HAP-1 (cell line): Measurements from ENCODE around the gene DPM3.
"Not testable (repeated sequence)": the region's sequence is repeated elsewhere in the genome, so short reads cannot be mapped to it uniquely, and the experiment has no call there.

Experiments
- DNase-seq, 2 experiments: peaks; one replicate each; pipeline ENCODE4 v3.0.0-alpha.2; 2016 to 2020; ENCODE audit warnings: low spot score in 2 of 2
- H3K27me3 ChIP-seq: fragments of 250-450 bp; sonication (Bioruptor Pico); 2 replicates; pipeline ENCODE4 v1.5.1; 2020; ENCODE audit warnings: low read depth, mild to moderate bottlenecking, moderate library complexity
- H3K36me3 ChIP-seq: fragments of 250-450 bp; sonication (Bioruptor Pico); replicated peaks from 2 replicates; pipeline ENCODE4 v1.5.1; 2020; ENCODE audit warnings: mild to moderate bottlenecking
- H3K4me1 ChIP-seq: fragments of 250-450 bp; sonication (Bioruptor Pico); 2 replicates; pipeline ENCODE4 v1.5.1; 2020; ENCODE audit warnings: mild to moderate bottlenecking
- H3K4me3 ChIP-seq: fragments of 250-450 bp; sonication (Bioruptor Pico); 2 replicates; pipeline ENCODE4 v1.5.1; 2020; ENCODE audit warnings: mild to moderate bottlenecking, moderate library complexity
- H3K9me3 ChIP-seq: fragments of 250-450 bp; sonication (Bioruptor Pico); 2 replicates; pipeline ENCODE4 v1.5.1; 2020; ENCODE audit warnings: mild to moderate bottlenecking, moderate library complexity
- in situ Hi-C: fragments of 300-500 bp; cut with MboI; formaldehyde crosslinking; loops from 3 replicates; pipeline ENCODE4 v1.14.3; 2020; ENCODE audit warnings: low sequenced_read_pairs, inconsistent platforms, mixed read lengths

Gene DPM3

GRCh38 chr1:155171836-155172731, 31.8 kb upstream of the DPM3 start:
- Histone ChIP-seq H3K4me3 (peak overlapping the region; percentile 71), H3K9me3 (no peaks in the 10 kb centered on the region), H3K27me3 (no peaks in the 10 kb centered on the region), H3K4me1 (no peaks in the 10 kb centered on the region; the same call in 1 of the 2 replicates), H3K36me3 (peaks cover 12% of the 10 kb centered on the region)
- in situ Hi-C loops: no loop called here
- DNase-seq: no peak

- no peak for DNase-seq
- no peaks in the 10 kb centered on the region for H3K27me3 ChIP-seq
- no peak overlapping the region for H3K4me3 ChIP-seq
- H3K4me1 ChIP-seq: no peaks in the 10 kb centered on the region; the same call in 1 of the 2 replicates
- H3K9me3 ChIP-seq: no peaks in the 10 kb centered on the region
- in situ Hi-C loops: no loop called here
- peaks cover 12% of the 10 kb centered on the region for H3K36me3 ChIP-seq
Observed at GRCh38 chr1:155170806-155171205, 30.5 kb upstream of the DPM3 start.

GRCh38 chr1:155170101-155170785, 29.9 kb upstream of the DPM3 start:
- Histone ChIP-seq H3K36me3 (peaks cover 12% of the 10 kb centered on the region), H3K4me1 (no peaks in the 10 kb centered on the region; the same call in 1 of the 2 replicates), H3K9me3 (no peaks in the 10 kb centered on the region), H3K4me3 (no peak overlapping the region), H3K27me3 (no peaks in the 10 kb centered on the region)
- no peak for DNase-seq
- in situ Hi-C loops: no loop called here

GRCh38 chr1:155169541-155169940, 29.2 kb upstream of the DPM3 start:
- H3K36me3 ChIP-seq: peaks cover 12% of the 10 kb centered on the region
- no peak for DNase-seq
- no peaks in the 10 kb centered on the region; the same call in 1 of the 2 replicates for H3K9me3 ChIP-seq
- in situ Hi-C loops: loop anchor here (5.0 kb wide), 1 partner anchor 77 kb away; no protein-coding TSS in a partner anchor
- no peak overlapping the region for H3K4me3 ChIP-seq
- no peaks in the 10 kb centered on the region for H3K27me3 ChIP-seq
- H3K4me1 ChIP-seq: no peaks in the 10 kb centered on the region; the same call in 1 of the 2 replicates

DNA sequence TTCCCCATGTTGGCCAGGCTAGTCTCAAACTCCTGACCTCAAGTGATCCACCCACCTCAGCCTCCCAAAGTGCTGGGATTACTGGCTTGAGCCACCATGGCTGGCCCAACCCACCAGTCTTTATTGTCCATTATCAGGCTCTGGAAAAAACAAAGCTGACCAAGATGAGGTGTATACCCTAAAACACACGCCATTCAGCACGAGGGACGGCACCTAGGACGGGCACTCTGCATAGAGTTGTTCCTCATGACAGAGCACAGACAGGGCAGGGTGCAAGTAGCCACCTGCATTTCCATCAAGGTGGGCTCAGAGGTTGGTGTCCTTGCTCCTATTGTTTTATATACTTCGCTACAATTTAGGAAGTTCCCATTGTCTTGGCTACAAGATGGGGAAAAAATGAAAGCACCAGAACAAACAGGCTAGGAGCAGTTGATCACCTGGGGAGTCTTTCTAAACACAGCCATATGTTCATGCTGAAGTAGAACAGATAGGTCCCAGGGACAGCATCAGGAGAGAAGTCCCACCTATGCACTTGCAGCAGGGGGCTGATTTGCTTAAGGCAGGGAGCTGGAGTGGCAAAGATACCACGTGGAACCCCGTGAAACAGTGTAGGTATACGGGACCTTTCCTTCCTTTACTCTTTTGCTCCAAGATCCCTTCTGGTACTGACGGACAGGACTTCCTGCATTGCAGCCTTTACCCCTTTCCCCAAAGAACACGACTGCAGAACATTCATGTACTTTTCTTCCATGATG, 28.3 kb upstream of the DPM3 start:
- in situ Hi-C loops: loop anchor here (5.0 kb wide), 1 partner anchor 76 kb away; no protein-coding TSS in a partner anchor
- Histone ChIP-seq H3K27me3 (no peaks in the 10 kb centered on the region), H3K9me3 (no peaks in the 10 kb centered on the region; the same call in 1 of the 2 replicates), H3K4me1 (no peaks in the 10 kb centered on the region), H3K4me3 (no peak overlapping the region), H3K36me3 (peaks cover 12% of the 10 kb centered on the region)
- DNase-seq: no peak

DNA sequence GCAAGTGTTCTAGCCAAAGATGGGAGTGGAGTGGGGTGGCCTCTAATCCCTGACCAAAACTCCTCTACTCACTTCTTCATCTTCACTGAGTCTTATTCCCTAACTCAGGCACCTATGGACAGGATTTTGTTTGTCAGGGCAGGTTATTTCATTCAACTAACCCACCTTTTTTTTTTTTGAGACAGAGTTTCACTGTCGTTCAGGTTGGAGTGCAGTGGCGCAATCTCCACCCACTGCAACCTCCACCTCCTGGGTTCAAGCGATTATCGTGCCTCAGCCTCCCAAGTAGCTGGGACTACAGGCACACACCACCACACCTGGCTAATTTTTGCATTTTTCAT, 27.7 kb upstream of the DPM3 start:
- H3K4me3 ChIP-seq, H3K27me3 ChIP-seq, H3K9me3 ChIP-seq, H3K4me1 ChIP-seq, DNase-seq: not testable (repeated sequence)
- H3K36me3 ChIP-seq: peaks cover 12% of the 10 kb centered on the region
- in situ Hi-C loops: loop anchor here (5.0 kb wide), 1 partner anchor 76 kb away; no protein-coding TSS in a partner anchor

GRCh38 chr1:155167166-155168104, 27.1 kb upstream of the DPM3 start:
- H3K36me3 ChIP-seq: peaks cover 12% of the 10 kb centered on the region
- in situ Hi-C loops: loop anchor here (5.0 kb wide), 1 partner anchor 75 kb away; no protein-coding TSS in a partner anchor
- H3K4me1 ChIP-seq: no peaks in the 10 kb centered on the region
- no peaks in the 10 kb centered on the region for H3K27me3 ChIP-seq
- peak overlapping the region; percentile 15 for H3K4me3 ChIP-seq
- DNase-seq: peak; percentile 78 to 94
- H3K9me3 ChIP-seq: no peaks in the 10 kb centered on the region; the same call in 1 of the 2 replicates

- Histone ChIP-seq H3K27me3 (no peaks in the 10 kb centered on the region), H3K36me3 (peaks cover 12% of the 10 kb centered on the region), H3K4me3 (no peak overlapping the region), H3K4me1 (no peaks in the 10 kb centered on the region), H3K9me3 (no peaks in the 10 kb centered on the region; the same call in 1 of the 2 replicates)
- in situ Hi-C loops: loop anchor here (5.0 kb wide), 1 partner anchor 74 kb away; no protein-coding TSS in a partner anchor
- no peak for DNase-seq
Observed at GRCh38 chr1:155166471-155167165, 26.3 kb upstream of the DPM3 start.

- H3K27me3 ChIP-seq: no peaks in the 10 kb centered on the region
- H3K4me1 ChIP-seq: no peaks in the 10 kb centered on the region
- in situ Hi-C loops: loop anchor here (5.0 kb wide), 1 partner anchor 74 kb away; no protein-coding TSS in a partner anchor
- peaks cover 11% of the 10 kb centered on the region for H3K36me3 ChIP-seq
- H3K9me3 ChIP-seq: no peaks in the 10 kb centered on the region; the same call in 1 of the 2 replicates
- no peak for DNase-seq
- H3K4me3 ChIP-seq: no peak overlapping the region
Observed at GRCh38 chr1:155166051-155166470, 25.7 kb upstream of the DPM3 start.

- not testable (repeated sequence) for H3K9me3 ChIP-seq, H3K27me3 ChIP-seq, DNase-seq, H3K4me3 ChIP-seq, H3K4me1 ChIP-seq, H3K36me3 ChIP-seq
- in situ Hi-C loops: loop anchor here (5.0 kb wide), 1 partner anchor 72 kb away; no protein-coding TSS in a partner anchor
Observed at GRCh38 chr1:155164625-155165024, 24.3 kb upstream of the DPM3 start.

- DNase-seq, H3K4me3 ChIP-seq, H3K27me3 ChIP-seq, H3K36me3 ChIP-seq, H3K4me1 ChIP-seq, in situ Hi-C loops, H3K9me3 ChIP-seq: not testable (repeated sequence)
Observed at GRCh38 chr1:155163785-155164184, 23.5 kb upstream of the DPM3 start.

DNA sequence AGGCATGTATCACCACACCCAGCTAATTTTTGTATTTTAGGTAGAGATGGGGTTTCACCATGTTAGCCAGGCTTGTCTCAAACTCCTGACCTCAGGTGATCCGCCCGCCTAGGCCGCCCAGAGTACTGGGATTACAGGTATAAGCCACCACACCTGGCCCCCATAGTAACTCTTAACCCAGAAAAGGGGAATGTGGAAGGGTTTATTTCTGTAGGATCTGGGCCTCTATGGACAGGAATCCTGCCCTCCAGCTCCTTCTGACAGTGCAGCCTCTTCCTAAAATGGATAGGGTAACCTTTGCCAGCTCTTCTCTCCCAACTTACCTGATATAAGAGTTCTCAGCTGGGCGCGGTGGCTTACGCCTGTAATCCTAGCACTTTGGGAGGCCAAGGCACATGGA, 22.3 kb upstream of the DPM3 start:
- H3K4me1 ChIP-seq, DNase-seq, in situ Hi-C loops, H3K27me3 ChIP-seq, H3K36me3 ChIP-seq, H3K9me3 ChIP-seq, H3K4me3 ChIP-seq: not testable (repeated sequence)
